Colonic mucosa (tissue), 4 donors: Measurements from ENCODE around the gene EPB41L5. TPM values are rescaled to one million over a fixed set of nuclear protein-coding genes. Genes with fewer than 3 reads are reported as not detected.
"Not testable (repeated sequence)": the region's sequence is repeated elsewhere in the genome, so short reads cannot be mapped to it uniquely, and the experiment has no call there.

Source experiments
- DNase-seq: peaks from one replicate; pipeline ENCODE4 v3.0.0-alpha.2; 2020
- H3K27ac ChIP-seq: fragments of 200-600 bp; one replicate; pipeline ENCODE4 v1.8.0; 2021
- H3K27me3 ChIP-seq: fragments of 200-600 bp; one replicate; pipeline ENCODE4 v1.8.0; 2021
- H3K36me3 ChIP-seq: fragments of 200-600 bp; one replicate; pipeline ENCODE4 v1.8.0; 2021
- H3K4me1 ChIP-seq: fragments of 200-600 bp; one replicate; pipeline ENCODE4 v1.8.0; 2021; ENCODE audit warnings: mild to moderate bottlenecking
- H3K4me3 ChIP-seq: fragments of 200-600 bp; one replicate; pipeline ENCODE4 v1.8.0; 2021
- H3K9ac ChIP-seq, 2 donors: one replicate each; pipeline ENCODE4 v1.7.0; 2013; ENCODE audit warnings: control low read depth in 2 of 2, low read depth in 2 of 2, low read length in 2 of 2
- H3K9me3 ChIP-seq: fragments of 200-600 bp; one replicate; pipeline ENCODE4 v1.8.0; 2021
- CTCF ChIP-seq: fragments of 200-600 bp; IDR thresholded peaks from one replicate; pipeline ENCODE4 v1.8.0; 2022; ENCODE audit warnings: antibody characterized with exemption, mild to moderate bottlenecking
- intact Hi-C: fragments of 100-400 bp; cut with DNase I; formaldehyde crosslinking; loops from one replicate; pipeline ENCODE4 v1.14.1; 2022
- total RNA-seq, 2 donors: library from RNA; stranded (reverse); fragmentation: NEBNext Ultra II Directional in 1 of 2; extraction: Animal tissue kit (Norgen Biotek cat#: 25700) in 1 of 2; gene quantifications; one replicate each; pipeline ENCODE4 v1.2.1, GENCODE V29; 2021
- donor health status: healthy.
- donor health status: DM: no; HTN: no; CAD: no.
- donor health status: DM: no; HTN: no; CAD: no.

The EPB41L5 gene
- total RNA-seq, 2 donors from 2014 or later, result 21.6 to 36.0 TPM

- Histone ChIP-seq H3K4me1 (no peaks in the 10 kb centered on the region), H3K36me3 (no peaks in the 10 kb centered on the region), H3K9ac (no peak overlapping the region), H3K9me3 (no peaks in the 10 kb centered on the region), H3K4me3 (no peak overlapping the region), H3K27ac (no peak overlapping the region), H3K27me3 (no peaks in the 10 kb centered on the region)
- DNase-seq, result no peak
- no peak for TF ChIP-seq CTCF
- intact Hi-C loops, result no loop called here
Observed at GRCh38 chr2:120034027-120034426, 21.1 kb downstream of the EPB41L5 start.

GRCh38 chr2:120034621-120035020 lies 21.7 kb downstream of the EPB41L5 start:
- Histone ChIP-seq H3K27ac (no peak overlapping the region), H3K4me1 (no peaks in the 10 kb centered on the region), H3K4me3 (no peak overlapping the region), H3K36me3 (no peaks in the 10 kb centered on the region), H3K9ac (no peak overlapping the region), H3K27me3 (no peaks in the 10 kb centered on the region), H3K9me3 (no peaks in the 10 kb centered on the region)
- intact Hi-C loops, result no loop called here
- TF ChIP-seq CTCF, result no peak
- DNase-seq, result no peak

- Histone ChIP-seq H3K36me3 (no peaks in the 10 kb centered on the region), H3K27me3 (no peaks in the 10 kb centered on the region), H3K9me3 (no peaks in the 10 kb centered on the region), H3K4me3 (no peak overlapping the region), H3K4me1 (no peaks in the 10 kb centered on the region), H3K27ac (no peak overlapping the region), H3K9ac (no peak overlapping the region)
- DNase-seq, result no peak
- TF ChIP-seq CTCF, result no peak
- intact Hi-C loops, result no loop called here
Observed at GRCh38 chr2:120036145-120036544, 23.3 kb downstream of the EPB41L5 start.

GRCh38 chr2:120037995-120038541 lies 25.2 kb downstream of the EPB41L5 start:
- TF ChIP-seq CTCF, result no peak
- no peaks in the 10 kb centered on the region for H3K36me3 ChIP-seq
- H3K9me3 ChIP-seq, result no peaks in the 10 kb centered on the region
- H3K4me3 ChIP-seq, result no peak overlapping the region
- intact Hi-C loops, result no loop called here
- no peak overlapping the region for H3K9ac ChIP-seq
- DNase-seq, result no peak
- H3K4me1 ChIP-seq, result no peaks in the 10 kb centered on the region
- H3K27me3 ChIP-seq, result no peaks in the 10 kb centered on the region
- no peak overlapping the region for H3K27ac ChIP-seq

GRCh38 chr2:120042359-120042758 lies 29.5 kb downstream of the EPB41L5 start:
- Histone ChIP-seq H3K27ac (no peak overlapping the region), H3K4me1 (no peaks in the 10 kb centered on the region), H3K9me3 (no peaks in the 10 kb centered on the region), H3K27me3 (no peaks in the 10 kb centered on the region), H3K36me3 (no peaks in the 10 kb centered on the region), H3K4me3 (no peak overlapping the region), H3K9ac (no peak overlapping the region)
- intact Hi-C loops, result no loop called here
- TF ChIP-seq CTCF, result no peak
- DNase-seq, result no peak

GRCh38 chr2:120044336-120044735 lies 31.5 kb downstream of the EPB41L5 start:
- H3K9ac ChIP-seq, result no peak overlapping the region
- no peak for TF ChIP-seq CTCF
- no peaks in the 10 kb centered on the region for H3K36me3 ChIP-seq
- H3K27me3 ChIP-seq, result no peaks in the 10 kb centered on the region
- H3K4me1 ChIP-seq, result no peaks in the 10 kb centered on the region
- no peak overlapping the region for H3K27ac ChIP-seq
- no peak for DNase-seq
- intact Hi-C loops, result no loop called here
- H3K9me3 ChIP-seq, result no peaks in the 10 kb centered on the region
- no peak overlapping the region for H3K4me3 ChIP-seq

- H3K36me3 ChIP-seq, intact Hi-C loops, H3K9me3 ChIP-seq: not testable (repeated sequence)
Observed at GRCh38 chr2:120045775-120046174, 32.9 kb downstream of the EPB41L5 start.

GRCh38 chr2:120046252-120046651 lies 33.4 kb downstream of the EPB41L5 start:
- H3K27me3 ChIP-seq, H3K36me3 ChIP-seq, intact Hi-C loops, DNase-seq, H3K9me3 ChIP-seq, H3K9ac ChIP-seq, H3K4me1 ChIP-seq, H3K4me3 ChIP-seq, H3K27ac ChIP-seq: not testable (repeated sequence)

More at GRCh38 chr2:120045775-120046174, 32.9 kb downstream of the EPB41L5 start:
- not testable (repeated sequence) for DNase-seq, H3K4me1 ChIP-seq, H3K9ac ChIP-seq, H3K27ac ChIP-seq, H3K4me3 ChIP-seq, H3K27me3 ChIP-seq
